Endothelial cell of umbilical vein (primary cell): ENCODE data around the gene NR3C1.

ENCODE experiments used
- CTCF ChIP-seq, 2 donors: IDR thresholded peaks; 1 replicate in 1 of 2; 2 replicates in 1 of 2; pipeline ENCODE4 v1.5.1; 2011; ENCODE audit warnings: low read length in 2 of 2, mild to moderate bottlenecking in 2 of 2, moderate library complexity in 2 of 2, control low read depth in 1 of 2, inconsistent platforms in 1 of 2, low read depth in 1 of 2; ENCODE audit not compliant: insufficient read depth in 1 of 2; ENCODE audit errors: extremely low read depth in 1 of 2
- GATA2 ChIP-seq: IDR thresholded peaks from 2 replicates; pipeline ENCODE4 v1.7.0; 2011; ENCODE audit warnings: low read depth, mild to moderate bottlenecking, moderate library complexity, mixed read lengths, low read length; ENCODE audit not compliant: insufficient read length, insufficient read depth
- MAX ChIP-seq: IDR thresholded peaks from 2 replicates; pipeline ENCODE4 v1.6.1; 2011; ENCODE audit not compliant: insufficient read depth, insufficient read length
- POLR2A ChIP-seq: IDR thresholded peaks from 2 replicates; pipeline ENCODE4 v1.6.1; 2012; ENCODE audit warnings: low read depth, mild to moderate bottlenecking, control low read depth, low read length
- POLR2AphosphoS5 ChIP-seq: IDR thresholded peaks from 2 replicates; pipeline ENCODE4 v1.6.1; 2012; ENCODE audit warnings: low read depth, mild to moderate bottlenecking, control low read depth, low read length, moderate library complexity; ENCODE audit not compliant: insufficient read depth

GRCh38 chr5:143395638-143396352 lies 7.7 kb downstream of the NR3C1 start:
- TF ChIP-seq CTCF (IDR thresholded peaks at IDR 0.05; ENCODE audit: extremely low read depth in 1 of 2, insufficient read depth in 1 of 2, low read depth in 1 of 2, low read length in 2 of 2) (no peak), POLR2A (no peak), POLR2AphosphoS5 (no peak), MAX (no peak), GATA2 (no peak)
